K562 (cell line): ENCODE results near the gene ARHGAP25. TPM values are rescaled to one million over a fixed set of nuclear protein-coding genes. Genes with fewer than 3 reads are reported as not detected.

ENCODE experiments used
- BCOR ChIP-seq: fragments of 450-650 bp; IDR thresholded peaks from 2 replicates; pipeline ENCODE4 v1.6.1; 2016
- ETV5 ChIP-seq: sonication (generic); formaldehyde crosslinking; IDR thresholded peaks from 2 replicates; pipeline ENCODE4 v1.4.0; 2020; ENCODE audit warnings: low read depth, mild to moderate bottlenecking, missing genetic modification reagents
- GATAD2B ChIP-seq: fragments of 450-650 bp; IDR thresholded peaks from 2 replicates; pipeline ENCODE4 v1.6.1; 2017; ENCODE audit warnings: mild to moderate bottlenecking, borderline replicate concordance
- HES1 ChIP-seq: fragments of 450-650 bp; IDR thresholded peaks from 2 replicates; pipeline ENCODE4 v1.6.1; 2016; ENCODE audit warnings: low read depth, mild to moderate bottlenecking, moderate library complexity
- NFYB ChIP-seq: IDR thresholded peaks from 2 replicates; pipeline ENCODE4 v1.6.1; 2011; ENCODE audit warnings: mild to moderate bottlenecking, moderate library complexity; ENCODE audit not compliant: insufficient read length; ENCODE audit errors: extremely low read depth
- TEAD1 ChIP-seq, 2 experiments: fragments of 450-650 bp in 1 of 2; sonication (generic) in 1 of 2; formaldehyde crosslinking; IDR thresholded peaks; 2 replicates each; pipeline versions ENCODE4 v1.4.0 to v1.8.0; 2020 to 2022; ENCODE audit warnings: mild to moderate bottlenecking in 2 of 2, missing genetic modification reagents in 1 of 2
- THAP7 ChIP-seq: fragments of 250-450 bp; sonication (Bioruptor Pico); IDR thresholded peaks from 2 replicates; pipeline ENCODE4 v1.5.0; 2021
- THRA ChIP-seq: fragments of 450-650 bp; IDR thresholded peaks from 2 replicates; pipeline ENCODE4 v1.6.1; 2017; ENCODE audit warnings: mild to moderate bottlenecking, moderate library complexity
- ZNF140 ChIP-seq: fragments of 250-450 bp; sonication (Bioruptor Pico); IDR thresholded peaks from 2 replicates; pipeline ENCODE4 v1.8.0; 2021; ENCODE audit warnings: moderate library complexity, mild to moderate bottlenecking, inconsistent platforms
- polyA plus RNA-seq, 8 experiments: library from polyadenylated mRNA; depleted of rRNA in 4 of 8; stranded (reverse) in 5 of 8; unstranded in 3 of 8; fragments of >200 nt; fragmentation: Nextera tagmentation in 2 of 8; fragmentation: Illumina TruSeq in 1 of 8; extraction: Ambion mirVana in 2 of 8; extraction: Trizol in 1 of 8; gene quantifications; 2 replicates each; pipeline versions ENCODE4 v1.2.1 to v1.2.3, GENCODE V29; 2011 to 2014; ENCODE audit warnings: inconsistent platforms in 1 of 8, missing spikeins in 1 of 8
- total RNA-seq, 7 experiments: library from RNA; depleted of rRNA in 6 of 7; stranded (reverse); fragments of >200 nt in 6 of 7; fragmentation: Illumina TruSeq in 2 of 7; extraction: Trizol in 2 of 7; gene quantifications; 2 replicates each; pipeline versions ENCODE4 v1.2.1 to v1.2.3, GENCODE V29; 2011 to 2021; ENCODE audit warnings: low replicate concordance in 1 of 7

Gene ARHGAP25
- total and polyA plus RNA-seq, 9 of the 15 experiments (the other 6 are each of a cell fraction or from before 2014, with no cell fraction given) = 4.9 to 14.8 (median 10.7) TPM

- TF ChIP-seq THAP7 (CRISPR knock-in tag) (no peak), HES1 (no peak), TEAD1 (CRISPR knock-in tag; IDR thresholded peaks at IDR 0.05) (no peak), ZNF140 (CRISPR knock-in tag) (no peak), ETV5 (CRISPR knock-in tag) (no peak), BCOR (no peak), THRA (no peak), NFYB (no peak), GATAD2B (no peak)
Measured at GRCh38 chr2:68734688-68735525, at the start of gene ARHGAP25 (continued).
